CD4-positive, alpha-beta T cell treated with Interleukin-15 for 4 hours (primary cell): ENCODE results near the gene C2orf69.
"Not testable (repeated sequence)": the region's sequence is repeated elsewhere in the genome, so short reads cannot be mapped to it uniquely, and the experiment has no call there.

ENCODE experiments used
- DNase-seq: peaks from one replicate; pipeline ENCODE4 v3.0.0-alpha.2; 2020; ENCODE audit warnings: low spot score

Gene C2orf69, protein sequence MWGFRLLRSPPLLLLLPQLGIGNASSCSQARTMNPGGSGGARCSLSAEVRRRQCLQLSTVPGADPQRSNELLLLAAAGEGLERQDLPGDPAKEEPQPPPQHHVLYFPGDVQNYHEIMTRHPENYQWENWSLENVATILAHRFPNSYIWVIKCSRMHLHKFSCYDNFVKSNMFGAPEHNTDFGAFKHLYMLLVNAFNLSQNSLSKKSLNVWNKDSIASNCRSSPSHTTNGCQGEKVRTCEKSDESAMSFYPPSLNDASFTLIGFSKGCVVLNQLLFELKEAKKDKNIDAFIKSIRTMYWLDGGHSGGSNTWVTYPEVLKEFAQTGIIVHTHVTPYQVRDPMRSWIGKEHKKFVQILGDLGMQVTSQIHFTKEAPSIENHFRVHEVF

DNA sequence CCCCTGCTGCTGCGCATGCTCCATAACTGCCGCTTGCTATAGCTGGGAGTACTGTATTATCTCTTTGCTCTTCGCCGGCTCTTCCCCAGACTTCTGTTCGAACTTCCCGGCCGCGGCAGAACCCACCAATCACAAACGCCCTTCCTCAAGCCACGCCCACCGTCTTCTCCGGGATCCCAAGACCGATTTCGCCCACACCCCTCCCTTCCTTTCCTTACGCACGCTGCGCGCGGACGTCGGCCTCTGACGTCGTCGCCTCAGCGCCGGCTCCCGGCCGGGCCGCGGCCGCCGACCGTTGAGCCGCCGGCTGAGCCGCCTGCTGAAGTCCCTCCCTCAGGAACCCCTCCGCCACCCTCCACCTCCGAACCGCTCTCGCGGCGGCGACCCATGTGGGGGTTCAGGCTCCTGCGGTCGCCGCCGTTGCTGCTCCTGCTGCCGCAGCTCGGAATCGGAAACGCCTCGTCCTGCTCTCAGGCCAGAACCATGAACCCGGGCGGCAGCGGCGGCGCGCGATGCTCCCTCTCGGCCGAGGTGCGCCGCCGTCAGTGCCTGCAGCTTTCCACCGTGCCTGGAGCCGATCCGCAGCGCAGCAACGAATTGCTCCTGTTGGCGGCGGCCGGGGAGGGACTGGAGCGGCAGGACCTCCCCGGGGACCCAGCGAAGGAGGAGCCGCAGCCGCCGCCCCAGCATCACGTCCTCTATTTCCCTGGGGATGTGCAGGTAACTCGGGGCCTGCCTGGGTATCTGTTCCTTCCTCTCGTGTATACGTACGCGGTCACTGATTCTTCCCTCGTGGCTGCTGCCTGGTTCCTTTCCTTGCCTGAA is at the start of gene C2orf69:
TSS of gene C2orf69 (plus strand) at position 242 of the 825 bp plus-strand sequence. CDS start at position 388, 146 bp downstream.
- DNase-seq, result peak; percentile 96

DNA sequence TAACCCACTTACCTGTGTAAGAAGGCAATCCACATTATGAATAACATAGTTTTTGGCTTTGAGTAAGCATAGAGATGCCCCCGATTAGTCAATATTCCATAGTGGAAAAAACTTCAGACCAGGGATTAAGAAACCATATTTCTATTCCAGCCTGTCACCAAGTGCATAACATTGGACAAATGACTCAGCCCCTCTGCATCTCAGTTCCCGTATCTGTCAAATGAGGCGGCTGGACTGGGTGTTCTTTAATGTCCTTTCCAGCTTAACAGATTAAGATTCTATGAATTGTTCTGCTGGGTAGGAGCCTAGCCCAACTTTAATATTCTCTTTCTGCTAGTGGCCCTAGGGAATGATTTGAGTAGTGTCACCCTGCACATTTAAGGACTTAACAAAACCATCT is 48.3 kb upstream of the C2orf69 start:
- no peak for DNase-seq

GRCh38 chr2:199865905-199866304 is 45.2 kb upstream of the C2orf69 start:
- no peak for DNase-seq

DNA sequence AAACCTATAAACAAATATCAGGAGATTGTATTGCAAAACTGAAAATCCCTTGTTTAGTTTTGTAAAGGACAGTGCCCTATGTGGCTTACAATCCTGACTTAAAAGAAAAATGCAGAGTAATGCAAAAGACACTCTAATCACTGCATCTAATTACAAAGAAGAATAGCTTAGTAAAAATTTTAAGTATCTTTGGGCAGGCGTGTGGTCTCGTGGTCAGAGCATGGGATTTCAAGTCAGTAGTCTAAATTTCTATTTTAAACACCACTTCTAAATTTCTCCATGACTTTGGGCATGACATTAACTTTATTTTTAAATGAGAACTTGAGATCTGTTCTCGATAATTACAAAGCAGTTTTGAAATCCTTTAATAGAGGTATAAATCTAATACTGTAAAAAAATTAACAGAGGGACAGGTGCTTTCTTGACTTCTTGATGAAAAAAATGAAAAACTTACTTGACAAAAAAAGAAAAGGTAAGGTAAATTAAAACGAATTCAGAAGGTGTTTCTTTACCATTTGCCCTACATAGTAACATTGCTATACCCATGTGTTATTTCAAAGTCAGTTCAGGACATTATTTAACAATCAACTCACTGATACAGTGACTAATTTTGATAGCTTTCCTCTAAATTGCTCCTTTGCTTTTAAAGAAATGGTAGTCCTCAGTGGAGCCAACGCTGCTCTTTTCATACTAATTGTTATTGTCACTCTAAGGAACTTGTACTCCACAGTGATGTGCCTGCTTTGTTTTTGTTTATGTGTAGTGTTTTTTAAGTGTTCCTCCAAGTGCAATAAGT is 42.5 kb upstream of the C2orf69 start:
- no peak for DNase-seq

- DNase-seq, result no peak
These were observed 41.9 kb upstream of the C2orf69 start for GRCh38 chr2:199869227-199869541.

- no peak for DNase-seq
These were observed 41.4 kb upstream of the C2orf69 start for GRCh38 chr2:199869653-199870052.

DNA sequence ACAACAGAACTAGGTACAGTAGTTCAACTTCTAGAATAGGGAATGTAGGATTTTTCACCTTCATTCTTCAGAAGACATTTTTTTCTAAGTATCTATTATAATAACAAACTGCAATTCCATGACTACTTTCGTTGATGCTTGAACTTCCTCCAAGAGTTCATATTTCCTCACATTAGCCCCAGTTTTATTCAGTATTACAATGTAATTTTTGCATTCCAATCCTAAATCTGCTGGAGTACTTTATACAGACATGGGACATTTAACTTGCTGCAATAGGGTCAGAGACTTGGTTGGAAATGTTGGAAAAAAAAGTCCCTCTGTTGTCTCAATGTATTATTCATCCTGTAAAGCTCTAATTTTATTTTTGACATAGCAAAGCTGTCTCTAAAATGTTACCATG is 40.5 kb upstream of the C2orf69 start:
- DNase-seq, result no peak

- DNase-seq, result no peak
These were observed 36.9 kb upstream of the C2orf69 start for GRCh38 chr2:199874209-199874608.

- DNase-seq, result no peak
These were observed 35.7 kb upstream of the C2orf69 start for GRCh38 chr2:199875400-199875799.

DNA sequence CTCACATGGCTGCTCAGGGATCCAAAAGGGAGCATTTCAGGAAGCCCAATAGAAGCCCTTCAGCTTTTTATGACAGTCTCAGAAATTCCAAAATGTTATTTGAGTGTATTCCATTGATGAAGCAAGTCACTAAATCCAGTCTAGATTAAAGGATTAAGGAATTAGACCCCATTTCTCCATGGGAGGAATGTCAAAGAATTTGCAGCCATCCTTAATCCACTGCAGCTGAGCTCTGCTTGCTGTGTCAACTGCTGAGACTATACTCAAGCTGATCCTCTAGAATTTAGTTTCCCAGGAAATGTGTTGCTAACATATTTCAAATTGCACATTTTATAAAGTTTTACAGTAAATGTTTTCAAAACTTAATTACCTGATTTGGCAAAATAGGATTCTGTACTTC is 28.4 kb upstream of the C2orf69 start:
- DNase-seq, result no peak

DNA sequence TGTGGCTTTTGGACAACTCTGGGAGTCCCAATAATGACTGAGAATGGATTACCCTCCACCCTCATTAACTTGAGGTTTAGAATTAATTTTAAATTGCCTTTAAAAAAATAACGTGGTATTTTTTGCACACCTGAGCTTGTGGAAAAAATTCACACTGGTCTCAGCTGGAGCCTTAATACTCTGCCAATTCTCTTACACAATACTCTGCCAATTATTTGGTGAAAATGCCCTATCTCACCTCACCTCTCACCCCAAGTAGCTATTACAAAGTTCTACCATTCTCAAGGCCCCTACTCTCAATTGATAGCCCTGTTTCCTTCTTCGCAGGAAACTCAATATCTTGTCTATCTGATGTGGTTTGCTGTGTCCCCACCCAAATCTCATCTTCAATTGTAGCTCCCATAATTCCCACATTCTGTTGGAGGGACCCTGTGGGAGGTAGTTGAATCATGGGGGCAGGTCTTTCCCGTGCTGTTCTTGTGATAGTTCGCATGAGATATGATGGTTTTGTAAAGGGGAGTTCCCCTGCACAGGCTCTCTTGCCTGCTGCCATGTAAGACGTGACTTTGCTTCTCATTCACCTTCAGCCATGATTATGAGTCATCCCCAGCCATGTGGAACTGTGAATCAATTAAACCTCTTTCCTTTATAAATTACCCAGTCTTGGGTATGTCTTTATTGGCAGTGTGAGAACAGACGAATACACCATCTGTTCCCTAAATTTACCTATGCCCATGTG is 27.4 kb upstream of the C2orf69 start:
- DNase-seq, result no peak

- DNase-seq, result no peak
These were observed 15.7 kb upstream of the C2orf69 start for GRCh38 chr2:199895406-199895805.

DNA sequence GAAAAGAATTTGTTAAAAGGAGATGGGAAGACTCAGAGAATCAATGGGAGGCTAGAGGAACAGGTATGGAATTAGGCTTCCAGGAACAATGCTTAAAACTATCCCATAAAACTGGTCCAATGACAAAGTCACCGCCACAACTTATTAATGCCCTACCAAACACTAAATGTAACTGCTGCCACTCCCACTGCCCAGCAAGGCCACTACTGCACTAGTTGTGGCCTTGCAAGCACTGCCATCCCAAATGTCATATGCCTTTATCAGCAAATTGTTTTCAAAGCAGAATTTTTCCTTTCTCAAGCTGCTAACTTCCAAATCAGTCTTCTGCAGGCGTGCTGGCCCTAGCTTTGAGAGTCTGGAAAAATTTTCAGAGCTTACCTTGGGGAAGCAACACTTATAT is 14.5 kb upstream of the C2orf69 start:
- no peak for DNase-seq

DNA sequence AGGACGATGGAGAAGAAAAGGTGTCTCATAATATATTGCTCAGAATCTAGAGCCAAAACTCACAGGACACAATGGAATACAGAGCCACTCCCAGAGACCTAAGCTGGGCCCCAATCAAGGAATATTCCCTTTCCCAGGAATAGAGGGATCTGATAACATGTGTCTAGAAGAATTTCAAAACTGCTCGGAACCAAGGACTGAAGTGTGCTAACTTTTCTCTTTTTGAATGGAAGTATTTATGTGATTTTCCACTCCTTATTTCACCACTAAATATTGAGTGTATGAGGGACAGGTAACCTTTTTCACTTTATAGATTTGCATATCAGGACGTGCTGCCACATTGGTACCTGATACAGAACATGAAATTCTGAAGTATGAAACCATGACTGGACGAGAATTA is 9.2 kb upstream of the C2orf69 start:
- DNase-seq, result no peak

DNA sequence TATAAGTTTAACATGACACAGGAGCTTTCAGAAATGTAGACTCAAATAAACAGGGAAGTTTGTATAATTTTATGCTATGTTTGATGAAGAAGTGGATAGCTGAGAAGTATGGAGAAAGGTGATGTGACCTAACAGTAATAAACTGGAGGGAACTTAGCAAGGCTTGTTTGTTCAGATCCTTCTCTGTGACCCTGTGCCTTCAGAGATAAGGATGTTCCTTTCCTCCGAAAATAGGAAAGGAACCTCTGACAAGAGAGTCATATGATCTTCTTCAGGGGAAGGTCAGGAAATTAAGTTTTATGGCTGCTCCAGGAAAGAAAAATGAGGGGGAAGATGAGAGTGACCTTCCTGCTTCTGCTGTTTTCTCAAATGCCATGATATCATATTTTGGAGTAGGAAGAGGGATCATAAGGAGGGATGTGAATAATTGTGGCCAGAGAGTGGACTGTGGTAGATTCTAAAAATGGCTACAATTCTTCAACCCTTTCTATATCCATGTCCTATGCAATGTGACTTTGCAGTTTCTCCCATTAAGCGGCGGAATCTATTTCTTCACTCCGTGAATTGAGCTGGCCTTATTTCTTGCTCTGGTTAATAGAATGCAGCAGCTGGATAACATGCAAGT is 8.5 kb upstream of the C2orf69 start:
- no peak for DNase-seq

- DNase-seq, result no peak
These were observed 8.0 kb upstream of the C2orf69 start for GRCh38 chr2:199903111-199903510.

GRCh38 chr2:199907008-199907714 is 3.9 kb upstream of the C2orf69 start:
- no peak for DNase-seq

GRCh38 chr2:199910338-199911051 is 598 bp upstream of the C2orf69 start:
- no peak for DNase-seq

DNA sequence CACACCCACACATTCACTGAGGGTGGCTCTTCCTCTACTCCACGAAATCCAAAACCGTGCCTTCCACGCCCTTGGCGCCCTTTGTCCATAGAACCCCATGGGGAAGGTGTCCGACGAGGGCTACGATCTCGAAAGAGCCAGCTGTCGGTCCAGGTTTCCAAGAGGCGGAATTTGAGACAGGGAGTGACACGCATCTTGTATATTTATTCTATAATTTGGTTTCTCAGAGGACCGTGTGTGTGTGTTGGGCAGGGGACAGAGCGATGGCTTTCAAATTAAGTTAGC is 726 bp downstream of the C2orf69 start:
- DNase-seq, result no peak

DNA sequence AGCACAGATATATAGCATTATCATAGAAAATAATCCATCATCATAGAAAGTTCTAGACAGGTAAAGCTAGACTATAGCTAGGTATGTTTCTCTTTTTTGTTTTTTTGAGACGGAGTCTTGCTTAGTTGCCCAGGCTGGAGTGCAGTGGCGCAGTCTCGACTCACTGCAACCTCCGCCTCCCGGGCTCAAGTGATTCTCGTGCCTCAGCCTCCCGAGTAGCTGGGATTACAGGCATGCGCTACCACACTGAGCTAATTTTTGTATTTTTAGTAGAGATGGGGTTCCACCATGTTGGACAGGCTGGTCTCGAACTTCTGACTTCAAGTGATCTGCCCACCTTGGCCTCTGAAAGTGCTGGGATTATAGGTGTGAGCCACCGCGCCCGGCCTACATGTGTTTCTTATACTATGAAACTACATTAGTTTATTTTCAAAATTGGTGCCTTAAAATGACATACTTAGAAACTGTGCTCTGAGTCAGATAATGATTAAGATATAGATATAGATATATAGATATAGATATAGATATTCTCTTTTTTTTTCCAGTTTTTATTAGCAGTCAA is 1.5 kb downstream of the C2orf69 start:
- DNase-seq, result not testable (repeated sequence)
